Peyer's patch (tissue), 4 donors: Measurements from ENCODE around the gene NFS1. TPM values are rescaled to one million over a fixed set of nuclear protein-coding genes. Genes with fewer than 3 reads are reported as not detected.

Experiments
- DNase-seq, 3 donors: peaks; one replicate each; pipeline ENCODE4 v3.0.0-alpha.2; 2017 to 2019
- H3K27ac ChIP-seq, 4 donors: fragments of 200-600 bp; sonication (generic); one replicate each; pipeline ENCODE4 v1.5.1; 2016 to 2019
- H3K27me3 ChIP-seq, 2 donors: fragments of 200-600 bp; sonication (generic); one replicate each; pipeline ENCODE4 v1.5.1; 2019
- H3K36me3 ChIP-seq, 3 donors: fragments of 200-600 bp; sonication (generic); one replicate each; pipeline ENCODE4 v1.5.1; 2016 to 2019
- H3K4me1 ChIP-seq, 4 donors: fragments of 200-600 bp; sonication (generic); one replicate each; pipeline ENCODE4 v1.5.1; 2016 to 2019
- H3K4me3 ChIP-seq, 4 donors: fragments of 200-600 bp; sonication (generic); 1 replicate in 3 of 4; 2 replicates in 1 of 4; pipeline ENCODE4 v1.5.1; 2016 to 2019; ENCODE audit warnings: mild to moderate bottlenecking in 1 of 4
- H3K9me3 ChIP-seq, 4 donors: fragments of 200-600 bp; sonication (generic); one replicate each; pipeline ENCODE4 v1.5.1; 2016 to 2019; ENCODE audit warnings: mild to moderate bottlenecking in 1 of 4
- CTCF ChIP-seq, 6 experiments: fragments of 450-650 bp in 4 of 6; fragments of 200-600 bp in 2 of 6; sonication (generic) in 1 of 6; IDR thresholded peaks; one replicate each; pipeline ENCODE4 v1.5.1; 2017 to 2019; ENCODE audit warnings: antibody characterized with exemption in 6 of 6, mild to moderate bottlenecking in 3 of 6, moderate library complexity in 1 of 6
- POLR2A ChIP-seq, 2 donors: fragments of 450-650 bp; IDR thresholded peaks; one replicate each; pipeline ENCODE4 v1.5.1; 2017; ENCODE audit warnings: antibody characterized with exemption in 2 of 2, mild to moderate bottlenecking in 2 of 2, moderate library complexity in 2 of 2
- small RNA-seq, 2 donors: library from RNA; depleted of rRNA; stranded (forward); fragments of <200 nt; gene quantifications; one replicate each; pipeline ENCODE3, GENCODE V24; 2016
- total RNA-seq, 4 donors: library from RNA; depleted of rRNA; stranded (reverse); fragments of >200 nt; gene quantifications; one replicate each; pipeline ENCODE4 v1.1.0, GENCODE V29; 2016

NFS1 gene
- total RNA-seq, 4 donors from 2014 or later: 29.2 to 62.2 (median 41.4) TPM

GRCh38 chr20:35618263-35619131 lies 80.7 kb downstream of the NFS1 start:
- peak overlapping the region in 3 of 4 donors; percentile 2 to 75 (median 62) for H3K27ac ChIP-seq
- TF ChIP-seq POLR2A (IDR thresholded peaks at IDR 0.05): no peak
- TF ChIP-seq CTCF (IDR thresholded peaks at IDR 0.05): no peak

More at GRCh38 chr20:35618263-35619131, 80.7 kb downstream of the NFS1 start:
- DNase-seq: peak in 1 of 3 donors; percentile 57
- Histone ChIP-seq H3K4me3 (peak overlapping the region; percentile 47 to 59 (median 52)), H3K4me1 (peaks cover 0 to 33% (median 21%) of the 10 kb centered on the region in 4 donors), H3K9me3 (no peaks in the 10 kb centered on the region), H3K27me3 (no peaks in the 10 kb centered on the region), H3K36me3 (no peaks in the 10 kb centered on the region)

Small RNA genes within 50 kb of the gene (small RNA-seq; reads per million reads assigned to genes)
- 0 reads per million in 2 donors for gene RNU6-759P

Other genes starting within 250 kb of the NFS1 start
- 100 to 1,000 TPM in 1 of 4 donors, 10 to 100 TPM in 3; 26.1 to 121 (median 38.3) TPM for gene CEP250, start 243.8 kb downstream of the NFS1 start, total RNA-seq
- gene C20orf173, start 169.7 kb downstream of the NFS1 start, total RNA-seq: not detected
- 100 to 1,000 TPM; 183 to 233 (median 201) TPM for gene ERGIC3, start 157.3 kb downstream of the NFS1 start, total RNA-seq
- gene SPAG4, start 83.5 kb downstream of the NFS1 start, total RNA-seq: 10 to 100 TPM in 2 of 4 donors, not detected in 2; 10.7 to 28.1 TPM
- 100 to 1,000 TPM in 3 of 4 donors, 10 to 100 TPM in 1; 84.9 to 201 (median 127) TPM for gene CPNE1, start 34.5 kb downstream of the NFS1 start, total RNA-seq
- 10 to 100 TPM; 21.1 to 38.1 (median 32.3) TPM for gene RBM12, start 34.5 kb downstream of the NFS1 start, total RNA-seq
- gene ROMO1, start 53 bp upstream of the NFS1 start, total RNA-seq: 100 to 1,000 TPM; 154 to 259 (median 192) TPM
- 1,000 to 10,000 TPM in 1 of 4 donors, 100 to 1,000 TPM in 3; 347 to 1,133 (median 466) TPM for gene RBM39, start 42.9 kb upstream of the NFS1 start, total RNA-seq
- gene PHF20, start 72.7 kb upstream of the NFS1 start, total RNA-seq: 10 to 100 TPM; 16.1 to 92.4 (median 29.3) TPM